Dedifferentiated amniotic fluid mesenchymal stem cell (primary cell): ENCODE data around the gene EHBP1L1.

ENCODE experiments used
- DNase-seq: peaks from one replicate; pipeline ENCODE4 v3.0.0-alpha.2; 2016; ENCODE audit errors: extremely low spot score

The EHBP1L1 gene

GRCh38 chr11:65616575-65617001, 40.7 kb downstream of the EHBP1L1 start:
- DNase-seq = no peak

- no peak for DNase-seq
These were observed 41.4 kb downstream of the EHBP1L1 start for GRCh38 chr11:65617136-65617850.

- DNase-seq = no peak
These were observed 42.3 kb downstream of the EHBP1L1 start for GRCh38 chr11:65617990-65618751.

- DNase-seq = no peak
These were observed 42.9 kb downstream of the EHBP1L1 start for GRCh38 chr11:65618763-65619162.

- no peak for DNase-seq
These were observed 43.6 kb downstream of the EHBP1L1 start for GRCh38 chr11:65619281-65619928.

GRCh38 chr11:65620666-65621065, 44.8 kb downstream of the EHBP1L1 start:
- no peak for DNase-seq

GRCh38 chr11:65621460-65621859, 45.6 kb downstream of the EHBP1L1 start:
- no peak for DNase-seq

GRCh38 chr11:65622011-65622410, 46.2 kb downstream of the EHBP1L1 start:
- DNase-seq = no peak

- no peak for DNase-seq
These were observed 47.3 kb downstream of the EHBP1L1 start for GRCh38 chr11:65623177-65623576.

- no peak for DNase-seq
These were observed 48.2 kb downstream of the EHBP1L1 start for GRCh38 chr11:65623852-65624616.

- no peak for DNase-seq
These were observed 49.2 kb downstream of the EHBP1L1 start for GRCh38 chr11:65624931-65625627.

GRCh38 chr11:65625628-65626342, 49.9 kb downstream of the EHBP1L1 start:
- no peak for DNase-seq

- DNase-seq = no peak
These were observed 51.3 kb downstream of the EHBP1L1 start for GRCh38 chr11:65627202-65627601.

- no peak for DNase-seq
These were observed 53.7 kb downstream of the EHBP1L1 start for GRCh38 chr11:65629579-65629978.

GRCh38 chr11:65630215-65630614, 54.4 kb downstream of the EHBP1L1 start:
- no peak for DNase-seq

- no peak for DNase-seq
These were observed 57.7 kb downstream of the EHBP1L1 start for GRCh38 chr11:65633390-65634108.

GRCh38 chr11:65634109-65634436, 58.2 kb downstream of the EHBP1L1 start:
- no peak for DNase-seq

GRCh38 chr11:65634440-65634839, 58.6 kb downstream of the EHBP1L1 start:
- DNase-seq = no peak

- DNase-seq = no peak
These were observed 59.3 kb downstream of the EHBP1L1 start for GRCh38 chr11:65634905-65635731.
